ENCODE results near the gene IL36RN.
A peak's percentile ranks its signal among the peaks of the same experiment; 100 is the strongest.

Gene IL36RN

DNA sequence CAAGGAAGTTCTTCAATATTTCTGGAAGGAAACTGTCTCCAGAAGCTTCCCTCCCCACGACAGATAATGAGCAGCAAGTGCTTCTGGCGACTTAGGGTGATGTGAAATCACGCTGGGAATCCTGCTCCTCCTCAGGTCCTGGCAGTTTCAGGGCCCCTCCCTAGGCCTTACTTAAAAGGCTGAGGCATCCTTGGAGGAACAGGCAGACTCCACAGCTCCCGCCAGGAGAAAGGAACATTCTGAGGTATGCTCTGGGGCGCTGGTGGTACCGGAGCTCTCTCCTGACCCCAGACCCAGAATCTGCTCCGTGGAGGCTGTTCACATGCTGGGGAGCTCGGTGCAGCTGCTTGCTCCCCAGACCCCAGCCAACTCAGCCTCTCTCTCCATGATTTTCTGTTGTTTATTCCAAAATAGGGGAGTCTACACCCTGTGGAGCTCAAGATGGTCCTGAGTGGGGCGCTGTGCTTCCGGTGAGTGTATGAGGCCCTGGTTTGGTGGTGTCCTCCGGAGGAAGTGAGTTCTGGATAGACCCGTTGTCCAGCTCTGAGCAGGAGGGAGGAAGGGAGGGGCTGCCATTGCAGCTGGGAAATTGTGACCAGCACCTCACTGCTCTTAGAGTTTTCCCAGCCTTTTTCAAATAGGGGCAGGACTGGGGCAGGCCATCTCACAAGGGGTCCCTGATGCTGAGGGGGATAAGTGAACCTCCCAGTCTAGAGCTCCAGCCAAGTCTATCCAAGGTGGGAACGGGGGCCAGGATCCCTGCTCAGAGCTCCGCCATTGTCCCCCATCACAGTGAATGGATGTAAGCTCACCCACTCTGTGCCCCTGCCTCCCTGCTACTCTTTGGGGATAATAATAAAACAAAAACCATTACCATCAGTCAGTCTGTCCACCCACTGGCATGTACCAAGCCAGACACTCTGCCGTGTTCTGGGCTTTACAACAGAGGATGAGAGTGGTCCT lies at the start of gene IL36RN:
Gene IL36RN, plus strand, starts transcription at position 201 of the 963 bp plus-strand sequence. Its CDS starts 241 bp downstream, at position 442.
- FAIRE-seq (no peak), DNase-seq (ENCODE audit: low spot score) (no peak)

DNA sequence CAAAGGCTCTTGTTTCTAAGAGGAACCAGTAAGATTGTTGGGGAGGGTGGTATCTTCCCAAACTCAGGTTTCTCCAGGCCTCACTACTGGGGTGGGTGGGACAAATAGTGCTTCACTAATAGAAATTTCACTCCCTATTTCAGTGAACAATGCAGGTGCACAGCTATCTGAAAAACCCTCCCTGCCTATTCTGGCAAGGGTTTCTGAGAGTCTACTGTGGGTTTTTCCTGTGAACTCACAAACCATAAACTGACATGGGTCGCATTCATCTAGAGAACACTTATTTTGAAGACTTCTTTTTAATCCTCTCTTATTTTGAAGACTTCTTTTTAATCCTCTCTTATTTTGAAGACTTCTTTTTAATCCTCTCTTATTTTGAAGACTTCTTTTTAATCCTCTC lies 49.4 kb upstream of the IL36RN start:
- DNase-seq (ENCODE audit: low spot score) (no peak), FAIRE-seq (no peak)

DNA sequence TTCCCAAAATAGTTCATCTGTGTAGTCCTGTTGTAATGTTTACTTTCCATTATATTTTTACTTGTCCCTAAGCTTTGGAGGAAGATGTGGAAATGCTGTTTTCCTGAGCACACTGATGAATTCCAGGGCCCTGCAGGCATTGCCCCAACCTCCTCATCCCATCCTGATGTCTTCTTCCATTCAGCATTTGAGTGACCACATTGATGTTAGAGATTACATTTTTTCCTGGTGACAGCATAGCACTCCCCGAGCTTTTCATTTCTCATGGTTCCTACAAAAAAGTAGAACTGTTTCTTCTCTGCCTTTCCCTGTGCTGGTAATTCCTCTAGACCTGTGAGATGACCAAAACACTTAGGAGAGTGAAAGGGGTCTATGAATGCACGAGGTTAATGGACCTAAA lies 48.9 kb upstream of the IL36RN start:
- FAIRE-seq (no peak), DNase-seq (ENCODE audit: low spot score) (peak; percentile 20)

DNA sequence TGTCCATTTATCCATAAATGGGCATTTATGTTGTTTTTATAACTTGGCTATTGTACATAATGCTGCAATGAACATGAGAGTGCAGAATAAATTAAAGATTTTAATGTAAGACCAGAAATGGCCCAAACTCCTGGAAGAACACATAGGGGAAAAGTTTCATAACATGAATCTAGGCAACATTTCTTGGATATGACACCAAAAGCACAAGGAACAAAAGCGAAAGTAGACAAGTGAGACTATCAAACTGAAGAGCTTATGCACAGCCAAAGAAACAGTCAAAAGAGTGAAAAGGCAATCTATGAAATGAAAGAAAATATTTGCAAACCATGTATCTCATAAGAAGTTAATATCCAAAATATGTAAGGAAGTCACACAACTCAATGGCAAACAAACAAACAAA lies 47.9 kb upstream of the IL36RN start:
- DNase-seq (ENCODE audit: low spot score) = no peak
- FAIRE-seq = no peak

DNA sequence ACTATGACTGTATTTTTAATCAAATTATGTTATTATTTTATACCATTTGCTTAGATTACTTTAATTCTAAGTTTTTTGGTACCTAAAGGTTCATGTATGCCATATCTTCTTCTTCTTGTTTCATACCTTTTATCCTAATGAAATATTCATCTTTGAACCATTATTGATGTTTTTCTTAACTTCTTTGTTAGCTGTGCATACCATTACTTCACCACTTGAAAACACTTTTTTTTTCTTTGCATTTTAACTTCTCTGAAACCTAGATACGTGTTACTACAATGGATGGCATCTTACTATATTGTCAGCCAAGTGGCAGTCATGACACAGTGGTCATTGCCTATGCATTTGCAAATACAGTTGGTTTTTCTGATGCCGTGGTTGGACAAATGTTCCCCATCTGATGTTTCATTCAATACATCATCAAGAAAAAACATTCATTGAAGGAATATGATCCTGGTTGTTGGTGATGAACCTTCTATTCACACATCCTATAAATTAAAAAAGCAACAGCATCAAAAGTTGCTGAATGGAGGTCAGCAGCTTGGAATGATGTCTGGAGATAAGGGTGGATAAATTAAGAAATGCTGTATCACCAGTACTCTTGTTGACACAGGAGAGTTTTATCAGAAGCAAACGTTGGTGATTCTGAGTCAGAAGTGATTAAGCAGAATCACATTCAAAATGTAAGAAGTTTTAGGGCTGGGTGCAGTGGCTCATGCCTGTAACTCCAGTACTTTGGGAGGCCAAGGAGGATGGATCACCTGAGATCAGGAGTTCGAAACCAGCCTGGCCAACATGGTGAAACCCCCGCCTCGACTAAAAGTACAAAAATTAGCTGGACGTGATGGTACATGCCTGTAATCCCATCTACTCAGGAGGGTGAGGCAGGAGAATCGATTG lies 46.3 kb upstream of the IL36RN start:
- no peak for FAIRE-seq
- peak; percentile 83 for DNase-seq (ENCODE audit: low spot score)

DNA sequence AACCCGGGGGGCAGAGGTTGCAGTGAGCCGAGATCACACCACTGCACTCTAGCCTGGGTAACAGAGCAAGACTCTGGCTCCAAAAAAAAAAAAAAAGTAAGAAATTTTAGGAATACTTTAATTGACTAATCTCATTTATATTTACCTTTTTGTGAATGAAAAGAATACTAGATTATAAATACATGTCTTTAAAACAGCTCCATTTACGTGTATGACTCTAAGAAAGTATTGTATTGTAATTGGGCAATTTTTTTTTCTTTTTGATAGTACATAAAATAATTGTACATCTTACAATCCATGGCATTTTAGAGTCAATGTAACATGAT lies 45.7 kb upstream of the IL36RN start:
- FAIRE-seq = no peak
- no peak for DNase-seq (ENCODE audit: low spot score)

DNA sequence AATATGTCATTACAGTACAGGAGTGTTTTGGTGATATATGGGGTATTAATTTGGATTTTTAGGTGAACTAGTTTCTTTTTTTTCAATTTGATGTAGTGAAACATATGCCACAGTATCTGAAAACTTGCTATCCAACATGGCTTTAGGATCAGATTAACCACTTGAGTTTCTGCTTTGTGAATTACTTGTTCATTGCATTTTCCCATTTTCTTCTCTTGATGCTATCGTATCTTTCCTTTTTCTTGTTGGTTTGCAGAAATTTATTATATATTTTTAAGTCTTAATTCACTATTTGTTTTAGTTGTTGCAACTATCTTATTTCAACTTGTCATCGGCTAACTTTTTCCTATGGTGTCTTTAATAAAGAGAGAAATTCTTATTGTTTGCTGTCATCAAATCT lies 44.9 kb upstream of the IL36RN start:
- FAIRE-seq (no peak), DNase-seq (ENCODE audit: low spot score) (no peak)

DNA sequence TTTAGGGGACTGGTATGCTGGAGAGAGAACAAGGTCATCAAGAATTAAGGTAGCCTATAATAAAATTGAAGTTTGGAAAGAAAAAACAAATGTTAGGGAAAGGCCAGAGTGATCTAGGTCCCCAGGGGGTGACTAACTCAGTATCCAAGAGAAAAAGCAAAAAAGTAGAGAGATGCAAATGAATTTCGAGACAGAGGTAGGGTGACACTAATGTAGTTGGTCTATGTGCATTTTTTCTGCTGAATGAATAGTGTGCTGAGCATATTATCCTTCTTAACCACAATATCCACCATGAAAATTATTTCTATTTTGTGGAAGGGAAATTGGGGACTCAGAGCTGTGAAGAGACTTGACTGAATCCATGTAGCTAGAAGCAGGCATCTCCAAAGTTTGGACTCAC lies 44.0 kb upstream of the IL36RN start:
- FAIRE-seq (no peak), DNase-seq (ENCODE audit: low spot score) (no peak)

DNA sequence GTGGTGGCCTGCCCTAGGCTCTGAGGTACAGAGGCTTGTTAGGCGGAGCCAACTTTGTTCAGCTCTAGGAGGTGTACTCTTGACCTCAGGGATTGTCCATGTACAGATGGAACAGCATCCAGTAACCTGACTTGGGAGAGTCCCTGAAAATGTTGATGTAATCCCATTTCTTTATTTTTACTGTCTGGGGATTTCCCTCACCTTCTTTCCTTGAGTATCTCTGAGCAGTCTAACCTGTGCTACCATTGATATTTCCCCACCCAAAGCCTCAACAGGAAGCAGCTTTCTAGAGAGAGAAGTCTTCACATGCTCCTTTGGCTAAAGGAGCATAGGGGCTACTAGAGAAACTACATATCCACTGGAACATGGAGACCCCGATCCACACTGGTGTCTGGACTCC lies 43.3 kb upstream of the IL36RN start:
- FAIRE-seq (no peak), DNase-seq (ENCODE audit: low spot score) (no peak)

DNA sequence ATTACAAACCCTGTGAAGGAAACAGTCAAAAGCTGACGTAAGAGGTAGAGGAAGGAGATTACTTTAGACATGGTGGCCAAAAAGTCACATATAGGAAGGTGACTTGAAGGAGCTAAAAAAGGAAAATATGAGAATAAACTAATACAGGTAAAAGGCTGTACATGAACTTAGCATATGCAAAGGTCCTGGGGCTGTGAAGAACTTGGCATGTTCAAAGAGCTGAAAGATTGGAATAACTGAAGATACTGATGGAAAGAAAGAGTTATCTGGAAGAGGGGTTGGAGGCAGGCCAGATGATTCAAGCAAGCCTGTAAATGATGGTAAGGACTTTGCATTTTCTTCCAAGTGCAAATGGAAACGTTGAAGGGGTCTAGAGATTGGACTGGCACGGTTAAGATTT lies 40.5 kb upstream of the IL36RN start:
- DNase-seq (ENCODE audit: low spot score) (no peak), FAIRE-seq (no peak)

DNA sequence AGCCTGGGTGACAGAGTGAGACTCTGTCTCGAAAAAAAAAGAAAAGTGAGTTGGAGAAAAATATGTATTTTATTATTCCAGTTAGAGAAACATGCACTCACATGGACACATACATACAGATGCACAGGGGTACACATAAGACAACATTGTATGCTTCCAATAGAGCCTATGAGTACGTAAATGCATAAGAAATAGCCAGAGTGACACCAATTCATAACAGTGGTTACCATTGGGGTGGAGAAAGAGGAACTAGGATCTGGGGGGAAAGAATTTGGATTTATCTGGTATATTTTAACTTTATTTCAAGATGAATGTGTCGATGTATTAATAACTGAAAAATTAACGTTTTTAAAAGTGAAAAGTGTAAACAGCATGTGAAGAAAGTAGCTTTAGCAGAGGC lies 37.7 kb upstream of the IL36RN start:
- FAIRE-seq = no peak
- no peak for DNase-seq (ENCODE audit: low spot score)

DNA sequence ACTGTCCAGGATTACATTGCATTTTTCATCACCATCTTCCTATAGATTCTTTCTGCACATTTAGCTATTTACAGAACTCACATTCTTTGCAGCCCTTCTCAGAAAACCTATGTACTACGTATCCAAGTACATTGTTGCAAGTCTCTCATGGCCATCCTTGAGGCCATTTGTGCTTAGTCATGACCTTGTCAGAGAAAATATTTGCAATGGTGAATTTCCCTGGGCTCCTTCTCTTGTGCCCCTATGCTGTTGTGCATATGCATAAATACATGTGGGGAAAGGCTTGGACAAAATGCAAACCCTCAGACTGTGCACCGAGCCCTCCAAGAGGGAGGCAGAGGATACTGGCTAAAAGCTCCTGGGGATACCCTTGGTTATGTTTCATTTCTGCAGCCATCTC lies 34.2 kb upstream of the IL36RN start:
- DNase-seq (ENCODE audit: low spot score) (no peak), FAIRE-seq (no peak)

DNA sequence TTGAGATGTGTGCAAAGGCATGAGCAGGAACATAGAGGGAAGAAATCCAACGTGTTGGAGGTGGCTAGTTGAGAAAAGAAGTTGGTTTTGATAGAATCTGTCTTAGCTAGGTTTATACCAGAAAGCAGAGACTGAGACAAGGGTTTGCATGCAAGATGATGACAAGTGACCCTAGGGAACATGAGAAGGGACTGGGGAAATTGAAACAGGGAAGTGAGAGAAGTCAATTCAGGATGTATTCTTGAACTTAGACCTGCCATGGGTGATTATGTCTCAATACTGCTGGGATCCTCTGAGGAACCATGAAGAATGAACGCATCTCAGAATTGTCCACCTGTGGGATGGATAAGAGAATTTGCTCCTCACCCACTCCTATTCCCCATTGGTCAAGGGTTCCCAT lies 33.3 kb upstream of the IL36RN start:
- DNase-seq (ENCODE audit: low spot score) = no peak
- FAIRE-seq = no peak

DNA sequence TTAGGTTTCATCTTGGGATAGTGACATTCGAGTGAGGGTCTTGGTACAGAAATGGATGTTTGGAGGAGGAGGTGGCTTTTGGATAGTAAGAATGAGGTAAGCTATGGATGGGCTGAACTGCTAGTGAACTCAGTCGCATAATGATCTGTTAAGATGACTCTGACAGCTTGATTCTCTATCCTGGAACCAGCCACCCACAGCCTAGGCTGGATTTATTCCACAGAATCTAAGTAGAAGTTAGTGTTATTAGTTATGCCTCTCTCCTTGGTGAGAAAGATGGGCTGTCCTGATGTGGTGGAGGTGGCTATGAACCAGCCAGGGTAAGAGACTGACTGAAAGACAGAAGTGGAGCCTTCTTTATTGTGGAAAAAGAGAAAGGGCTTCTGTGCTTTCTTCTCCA lies 31.3 kb upstream of the IL36RN start:
- no peak for FAIRE-seq
- no peak for DNase-seq (ENCODE audit: low spot score)

DNA sequence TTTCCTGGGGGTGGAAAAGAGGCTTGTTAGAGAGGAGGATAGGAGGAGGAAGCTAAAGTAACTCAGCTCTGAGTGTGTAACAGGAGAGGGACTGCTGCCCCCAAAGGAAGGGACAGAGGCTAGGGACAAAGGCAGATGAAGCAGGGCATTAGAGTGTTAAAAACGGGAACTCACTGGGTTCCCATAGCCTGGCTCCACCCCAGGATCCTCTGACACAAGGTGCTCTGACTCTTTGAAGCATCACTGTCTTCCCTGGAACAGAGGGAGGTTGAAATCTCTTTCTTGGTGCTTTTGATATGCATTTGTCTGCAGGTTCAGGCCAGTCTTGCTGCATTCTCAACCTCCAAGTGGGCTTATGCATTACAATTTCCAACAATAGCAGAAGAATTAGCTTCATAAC lies 30.9 kb upstream of the IL36RN start:
- FAIRE-seq (no peak), DNase-seq (ENCODE audit: low spot score) (no peak)

DNA sequence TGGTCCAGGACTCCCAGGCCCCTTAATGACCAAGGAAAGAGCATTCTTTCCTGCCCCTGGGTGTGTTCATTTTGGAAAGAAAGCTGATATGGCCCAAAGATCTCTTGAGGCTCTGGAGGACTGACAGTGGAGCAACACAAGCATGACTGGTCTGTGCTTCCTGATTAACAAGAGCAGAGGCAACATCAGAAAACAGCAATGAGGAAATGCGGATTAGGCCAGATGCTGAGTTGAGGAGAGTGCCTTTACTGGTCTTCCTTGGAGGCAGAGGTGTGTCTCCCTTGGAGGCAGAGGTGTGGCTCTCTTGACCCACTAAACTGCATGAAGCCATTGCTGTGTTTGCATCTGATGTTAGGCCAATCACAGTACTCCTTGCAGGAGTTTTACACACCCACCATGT lies 26.3 kb upstream of the IL36RN start:
- FAIRE-seq (no peak), DNase-seq (ENCODE audit: low spot score) (no peak)

DNA sequence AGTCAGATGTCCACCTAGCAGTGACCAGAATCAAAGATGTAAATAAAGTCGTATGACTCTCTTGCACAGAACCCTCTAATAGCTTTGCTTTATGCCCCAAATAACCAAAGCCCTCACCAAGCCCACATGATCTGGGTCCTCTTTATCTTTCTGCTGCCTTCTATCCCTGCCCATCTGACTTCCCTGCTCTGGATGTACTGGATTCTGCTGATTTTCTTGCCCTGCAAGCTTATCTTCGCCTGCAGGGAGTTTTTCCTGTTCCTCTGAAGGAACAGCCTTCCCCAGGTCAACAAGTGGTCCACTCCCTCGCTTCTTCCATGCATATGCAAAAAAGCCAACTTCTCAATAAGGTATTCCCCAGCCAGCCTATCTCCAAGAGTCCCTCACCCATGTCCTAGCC lies 25.0 kb upstream of the IL36RN start:
- FAIRE-seq (no peak), DNase-seq (ENCODE audit: low spot score) (no peak)

DNA sequence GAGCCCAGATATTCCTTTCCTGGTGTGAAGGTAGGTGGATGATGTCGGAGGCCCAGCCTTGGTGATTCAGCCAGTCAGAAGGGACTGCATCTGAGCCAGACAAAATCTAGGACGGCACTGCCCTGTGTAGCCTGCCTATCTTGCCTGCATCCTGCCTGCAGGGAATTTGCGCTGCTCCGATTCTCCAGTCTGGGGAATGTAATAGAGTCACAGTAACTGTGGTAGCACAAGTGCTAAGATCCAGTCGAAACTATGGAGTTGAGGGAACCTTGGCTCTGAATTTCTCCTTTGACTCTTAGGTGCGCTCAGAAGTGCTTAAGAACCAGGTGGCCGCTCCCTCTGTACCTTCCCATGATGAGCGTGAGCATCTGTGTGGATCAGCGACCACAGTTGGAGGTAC lies 22.2 kb upstream of the IL36RN start:
- FAIRE-seq = no peak
- no peak for DNase-seq (ENCODE audit: low spot score)

DNA sequence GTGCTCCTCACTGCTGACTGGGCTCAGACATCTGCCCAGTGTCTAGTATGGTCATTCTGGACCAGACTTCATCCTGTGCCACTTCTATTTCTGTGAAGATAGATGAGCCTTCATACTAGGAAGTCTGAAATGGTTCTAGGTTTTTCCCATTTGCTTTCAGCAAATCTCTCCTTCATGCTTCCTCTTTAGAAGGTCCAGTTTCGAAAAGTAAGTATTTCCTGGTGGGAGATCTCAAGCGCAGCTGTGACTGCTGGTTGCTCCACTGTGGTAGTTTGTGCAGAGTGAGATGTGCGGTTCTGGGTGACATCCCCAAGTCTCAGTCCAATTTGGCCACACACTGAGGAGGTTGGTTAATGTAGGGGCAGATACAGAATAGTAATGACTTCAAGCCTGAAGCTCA lies 20.7 kb upstream of the IL36RN start:
- DNase-seq (ENCODE audit: low spot score) (no peak), FAIRE-seq (no peak)

DNA sequence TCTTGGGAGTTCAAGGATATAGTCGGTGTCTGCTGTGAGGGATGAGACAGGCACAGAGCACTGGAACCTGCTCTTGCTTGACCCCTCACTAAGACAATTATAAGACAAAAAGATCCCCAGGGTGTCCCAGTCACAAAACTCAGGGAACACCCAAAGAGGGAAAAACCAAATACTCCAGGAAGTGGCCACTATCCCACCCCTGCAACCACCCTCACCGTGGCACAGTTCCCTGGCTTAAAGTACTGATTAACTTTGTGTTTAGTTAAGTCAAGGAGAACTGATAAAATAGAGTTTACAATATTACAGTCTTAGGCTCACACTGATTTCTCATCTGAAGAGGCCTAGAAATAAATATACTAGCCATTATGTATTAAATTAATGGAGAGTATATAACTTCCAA lies 19.8 kb upstream of the IL36RN start:
- FAIRE-seq (no peak), DNase-seq (ENCODE audit: low spot score) (no peak)

DNA sequence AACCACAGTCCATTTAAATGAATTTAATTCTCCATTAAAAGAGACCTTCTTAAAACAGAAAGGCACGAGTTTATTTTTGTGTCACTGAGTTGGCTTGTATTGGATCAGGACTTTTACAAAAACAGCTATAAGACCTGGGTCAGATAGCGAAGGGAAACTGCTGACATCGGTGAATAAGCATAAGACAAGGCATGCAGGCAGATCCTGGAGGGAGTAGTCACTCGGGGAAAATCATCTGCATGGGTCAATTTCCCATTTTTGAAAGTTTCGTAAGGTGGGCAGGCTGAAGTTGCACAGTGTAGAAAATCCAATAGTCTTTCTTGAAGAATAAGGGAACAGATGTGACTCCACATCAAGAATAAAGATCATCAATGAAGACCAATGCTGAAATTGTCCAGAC lies 19.3 kb upstream of the IL36RN start:
- no peak for FAIRE-seq
- DNase-seq (ENCODE audit: low spot score) = no peak

DNA sequence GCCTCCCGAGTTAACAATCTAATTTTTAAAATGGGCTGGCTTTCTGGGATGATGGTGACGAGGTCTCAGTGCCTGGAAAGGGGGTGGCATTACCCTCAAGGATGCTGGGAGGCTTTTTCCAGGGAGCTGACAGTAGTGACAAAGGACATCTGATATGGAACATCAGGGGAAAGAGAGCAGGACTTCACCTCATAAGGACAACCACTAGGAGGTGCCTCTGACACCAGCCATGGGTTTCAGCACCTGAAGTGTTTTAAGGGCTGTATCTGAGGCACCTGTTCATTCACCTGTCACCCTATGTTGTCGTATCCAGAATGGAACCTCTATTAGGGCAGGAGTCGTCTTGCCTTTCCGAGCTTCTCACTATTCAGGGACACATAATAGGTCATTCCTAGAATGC lies 17.1 kb upstream of the IL36RN start:
- FAIRE-seq (no peak), DNase-seq (ENCODE audit: low spot score) (no peak)

DNA sequence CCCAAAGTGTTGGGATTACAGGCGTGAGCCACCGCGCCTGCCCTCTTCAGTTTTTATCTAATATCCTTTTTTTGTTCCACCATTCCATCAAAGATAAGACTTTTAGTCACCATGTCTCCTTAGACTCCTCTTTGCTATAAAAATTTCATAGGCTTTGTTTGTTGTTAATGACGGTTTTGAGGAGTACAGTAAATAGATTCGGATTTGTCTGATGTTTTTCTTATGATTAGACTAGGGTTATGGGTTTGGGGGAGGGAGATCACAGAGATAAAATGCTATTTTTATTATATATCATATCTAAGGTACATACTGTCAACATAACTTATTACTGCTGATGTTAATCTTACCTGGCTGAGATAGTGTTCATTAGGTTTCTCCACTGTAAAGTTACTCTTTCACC lies 12.5 kb upstream of the IL36RN start:
- no peak for DNase-seq (ENCODE audit: low spot score)
- FAIRE-seq = no peak

All from RCC 7860 (cell line).